ENCODE data around the gene RGL3. TPM values are rescaled to one million over a fixed set of nuclear protein-coding genes. Genes with fewer than 3 reads are reported as not detected.
"Not testable (repeated sequence)": the region's sequence is repeated elsewhere in the genome, so short reads cannot be mapped to it uniquely, and the experiment has no call there.

Gene RGL3, protein sequence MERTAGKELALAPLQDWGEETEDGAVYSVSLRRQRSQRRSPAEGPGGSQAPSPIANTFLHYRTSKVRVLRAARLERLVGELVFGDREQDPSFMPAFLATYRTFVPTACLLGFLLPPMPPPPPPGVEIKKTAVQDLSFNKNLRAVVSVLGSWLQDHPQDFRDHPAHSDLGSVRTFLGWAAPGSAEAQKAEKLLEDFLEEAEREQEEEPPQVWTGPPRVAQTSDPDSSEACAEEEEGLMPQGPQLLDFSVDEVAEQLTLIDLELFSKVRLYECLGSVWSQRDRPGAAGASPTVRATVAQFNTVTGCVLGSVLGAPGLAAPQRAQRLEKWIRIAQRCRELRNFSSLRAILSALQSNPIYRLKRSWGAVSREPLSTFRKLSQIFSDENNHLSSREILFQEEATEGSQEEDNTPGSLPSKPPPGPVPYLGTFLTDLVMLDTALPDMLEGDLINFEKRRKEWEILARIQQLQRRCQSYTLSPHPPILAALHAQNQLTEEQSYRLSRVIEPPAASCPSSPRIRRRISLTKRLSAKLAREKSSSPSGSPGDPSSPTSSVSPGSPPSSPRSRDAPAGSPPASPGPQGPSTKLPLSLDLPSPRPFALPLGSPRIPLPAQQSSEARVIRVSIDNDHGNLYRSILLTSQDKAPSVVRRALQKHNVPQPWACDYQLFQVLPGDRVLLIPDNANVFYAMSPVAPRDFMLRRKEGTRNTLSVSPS
- total RNA-seq (1 to 10 TPM; 1.5 to 4.7 TPM), polyA plus RNA-seq (ENCODE audit: insufficient read length in 2 of 2) (1 to 10 TPM; 8.0 to 9.9 TPM)
- long read RNA-seq, donor 1 = 0 reads
- long read RNA-seq, donor 2 = 0 reads
- long read RNA-seq, donor 3 = 0 reads
- long read RNA-seq, donor 4, partial matches to known transcripts = 212 of 234 reads
- long read RNA-seq, donor 4, other reads (novel, unspliced or antisense) = 20 of 234 reads

DNA sequence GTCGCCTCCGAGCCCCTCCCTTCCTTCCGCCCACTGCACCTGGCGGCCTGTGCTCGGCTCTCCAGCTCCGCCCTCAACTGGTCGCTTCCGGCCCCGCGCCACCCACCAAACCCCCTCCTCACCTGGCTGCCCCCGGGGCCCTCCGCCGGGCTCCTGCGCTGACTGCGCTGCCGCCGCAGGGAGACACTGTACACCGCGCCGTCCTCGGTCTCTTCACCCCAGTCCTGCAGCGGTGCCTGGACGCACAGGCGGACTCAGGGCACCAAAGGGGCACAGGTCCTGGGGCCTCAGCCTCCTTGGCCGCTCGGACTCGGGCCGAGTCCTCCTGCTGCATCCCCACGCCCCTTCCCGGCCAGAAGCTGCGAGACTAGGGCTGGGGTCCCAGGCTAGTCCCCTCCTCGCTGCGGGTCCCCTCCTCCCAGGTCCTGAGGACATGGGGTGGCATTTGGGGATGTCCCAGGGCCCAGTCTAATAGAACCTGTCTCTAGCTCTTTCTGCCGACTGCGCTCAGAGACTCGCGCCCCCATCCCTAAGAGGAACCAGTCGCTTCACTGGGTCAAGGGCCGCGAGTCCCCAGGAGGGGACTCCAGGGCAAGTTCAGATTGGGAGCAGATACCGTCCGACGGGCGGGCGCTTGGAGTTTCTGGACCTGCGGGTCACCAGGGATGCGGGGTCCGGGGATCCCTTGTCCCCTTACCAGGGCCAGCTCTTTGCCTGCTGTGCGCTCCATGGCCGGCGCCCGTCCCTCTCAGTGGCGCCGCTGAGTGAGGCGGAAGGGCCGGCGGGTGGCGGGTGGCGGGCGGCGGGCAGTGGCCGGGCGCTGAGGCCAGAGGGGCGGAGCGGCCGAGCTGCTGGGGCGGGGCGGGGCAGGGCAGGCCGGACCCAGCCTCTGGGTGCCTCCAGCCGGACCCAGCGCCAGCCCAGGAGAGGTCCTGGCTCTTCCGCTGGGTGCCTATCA, at the start of gene RGL3:
Gene RGL3, minus strand, starts transcription at position 766 of the 958 bp plus-strand sequence. Its CDS starts 36 bp downstream, at position 730.
- WGBS (ENCODE audit: insufficient coverage) = 2% methylated on average over 72 of the region's 72 CpGs
- H3K4me1 ChIP-seq (ENCODE audit: control insufficient read depth, insufficient read depth, low read length) = peaks cover 39% of the 10 kb centered on the region
- peak within 1 kb of the TSS; percentile 4 for H3K4me3 ChIP-seq (ENCODE audit: low read depth, low read length)
- no peaks in the 10 kb centered on the region for H3K9me3 ChIP-seq (ENCODE audit: control insufficient read depth, insufficient read depth, low read length)
- no peak within 1 kb of the TSS for H3K27ac ChIP-seq (ENCODE audit: low read depth, low read length)
- DNase-seq (ENCODE audit: low read depth in 4 of 6, low spot score in 6 of 6) = no peak
- H3K27me3 ChIP-seq (ENCODE audit: control insufficient read depth, insufficient read depth, low read length) = peaks cover 73% of the 10 kb centered on the region
- H3K36me3 ChIP-seq (ENCODE audit: control insufficient read depth, insufficient read depth, low read length) = peaks cover 6% of the 10 kb centered on the region

DNA sequence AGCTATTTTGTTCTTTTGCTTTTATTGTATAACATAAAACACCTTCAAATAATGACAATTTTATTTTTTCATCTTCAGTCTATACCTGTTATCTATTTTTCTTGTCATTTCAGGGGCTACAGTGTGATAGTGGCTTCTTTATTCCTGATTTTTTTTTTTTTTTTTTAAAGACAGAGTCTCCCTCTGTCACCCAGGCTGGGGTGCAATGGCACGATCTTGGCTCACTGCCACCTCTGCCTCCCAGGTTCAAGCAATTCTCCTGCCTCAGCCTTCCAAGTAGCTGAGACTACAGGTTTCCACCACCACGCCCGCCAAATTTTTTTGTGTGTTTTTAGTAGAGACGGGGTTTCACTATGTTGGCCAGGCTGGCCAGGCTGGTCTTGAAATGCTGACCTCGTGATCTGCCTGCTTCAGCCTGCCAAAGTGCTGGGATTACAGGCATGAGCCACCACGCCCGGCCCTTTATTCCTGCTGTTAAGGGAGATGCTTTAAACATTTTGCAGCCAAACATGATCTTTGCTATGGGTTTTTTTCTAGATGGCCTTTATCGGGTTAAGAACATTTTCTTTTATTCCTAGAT, 49.2 kb upstream of the RGL3 start:
- not testable (repeated sequence) for H3K9me3 ChIP-seq (ENCODE audit: control insufficient read depth, insufficient read depth, low read length); H3K4me3 ChIP-seq (ENCODE audit: low read depth, low read length); H3K27me3 ChIP-seq (ENCODE audit: control insufficient read depth, insufficient read depth, low read length); H3K4me1 ChIP-seq (ENCODE audit: control insufficient read depth, insufficient read depth, low read length); DNase-seq (ENCODE audit: low read depth in 4 of 6, low spot score in 6 of 6); H3K27ac ChIP-seq (ENCODE audit: low read depth, low read length)
- H3K36me3 ChIP-seq (ENCODE audit: control insufficient read depth, insufficient read depth, low read length) = peaks cover 57% of the 10 kb centered on the region
- 63% methylated on average over 1 of the region's 8 CpGs for WGBS (ENCODE audit: insufficient coverage)

DNA sequence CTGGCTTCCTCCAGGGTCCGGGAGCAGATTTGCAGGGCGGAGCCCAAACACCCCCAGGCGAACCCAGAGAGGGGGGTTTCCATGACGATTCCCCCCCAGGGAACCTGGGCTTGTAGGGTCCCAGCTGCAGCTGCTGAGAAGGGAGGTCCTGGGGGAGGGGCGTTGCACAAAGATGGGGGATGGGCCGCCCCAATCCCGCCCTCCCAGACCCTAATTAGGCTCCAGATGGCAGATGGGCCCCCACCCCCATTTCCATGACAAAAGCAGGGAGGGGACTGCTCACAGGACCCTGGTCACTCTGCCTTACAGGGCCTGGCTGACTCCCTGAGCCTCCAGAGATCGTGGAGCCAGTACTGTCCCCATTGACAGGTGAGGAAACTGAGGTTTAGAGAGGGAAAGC, 46.5 kb upstream of the RGL3 start:
- Histone ChIP-seq H3K9me3 (ENCODE audit: control insufficient read depth, insufficient read depth, low read length) (no peaks in the 10 kb centered on the region), H3K27me3 (ENCODE audit: control insufficient read depth, insufficient read depth, low read length) (no peaks in the 10 kb centered on the region), H3K27ac (ENCODE audit: low read depth, low read length) (no peak overlapping the region), H3K4me1 (ENCODE audit: control insufficient read depth, insufficient read depth, low read length) (peaks cover 3% of the 10 kb centered on the region), H3K4me3 (ENCODE audit: low read depth, low read length) (no peak overlapping the region), H3K36me3 (ENCODE audit: control insufficient read depth, insufficient read depth, low read length) (peaks cover 75% of the 10 kb centered on the region)
- WGBS (ENCODE audit: insufficient coverage) = 34% methylated on average over 5 of the region's 8 CpGs
- no peak for DNase-seq (ENCODE audit: low read depth in 4 of 6, low spot score in 6 of 6)

DNA sequence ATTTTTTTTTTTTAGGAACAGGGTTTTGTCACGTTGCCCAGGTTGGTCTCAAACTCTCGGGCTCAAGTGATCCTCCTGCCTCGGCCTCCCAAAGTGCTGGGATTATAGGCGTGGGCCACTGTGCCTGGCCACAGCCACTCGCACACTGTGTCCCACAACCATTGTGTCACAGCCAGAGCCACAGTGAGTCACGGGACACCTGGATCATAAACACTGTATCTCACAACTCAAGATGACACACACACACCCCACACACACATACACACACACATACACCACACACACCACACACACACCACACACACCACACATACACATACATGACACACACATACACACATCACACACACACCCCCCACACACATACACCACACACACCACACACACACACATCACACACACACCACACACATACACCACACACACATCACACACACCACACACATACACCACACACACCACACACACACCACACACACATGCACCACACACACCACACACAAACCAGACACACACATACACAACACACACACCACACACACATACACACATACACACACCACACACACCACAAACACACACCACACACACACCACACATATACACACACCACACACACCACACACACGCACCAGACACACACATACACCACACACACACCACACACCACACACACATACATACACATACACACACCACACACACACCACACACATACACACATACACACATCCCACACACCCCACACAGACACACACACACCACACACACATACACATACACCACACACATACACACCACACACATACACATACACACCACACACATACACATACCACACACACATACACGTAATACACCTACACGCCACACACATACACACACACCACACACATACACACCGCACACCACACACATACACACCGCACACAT, 45.5 kb upstream of the RGL3 start:
- WGBS (ENCODE audit: insufficient coverage) = 91% methylated on average over 11 of the region's 11 CpGs
- H3K36me3 ChIP-seq (ENCODE audit: control insufficient read depth, insufficient read depth, low read length) = peaks cover 78% of the 10 kb centered on the region
- peaks cover 3% of the 10 kb centered on the region for H3K4me1 ChIP-seq (ENCODE audit: control insufficient read depth, insufficient read depth, low read length)
- DNase-seq (ENCODE audit: low read depth in 4 of 6, low spot score in 6 of 6) = no peak
- no peaks in the 10 kb centered on the region for H3K9me3 ChIP-seq (ENCODE audit: control insufficient read depth, insufficient read depth, low read length)
- no peaks in the 10 kb centered on the region for H3K27me3 ChIP-seq (ENCODE audit: control insufficient read depth, insufficient read depth, low read length)
- no peak overlapping the region for H3K4me3 ChIP-seq (ENCODE audit: low read depth, low read length)
- H3K27ac ChIP-seq (ENCODE audit: low read depth, low read length) = no peak overlapping the region

DNA sequence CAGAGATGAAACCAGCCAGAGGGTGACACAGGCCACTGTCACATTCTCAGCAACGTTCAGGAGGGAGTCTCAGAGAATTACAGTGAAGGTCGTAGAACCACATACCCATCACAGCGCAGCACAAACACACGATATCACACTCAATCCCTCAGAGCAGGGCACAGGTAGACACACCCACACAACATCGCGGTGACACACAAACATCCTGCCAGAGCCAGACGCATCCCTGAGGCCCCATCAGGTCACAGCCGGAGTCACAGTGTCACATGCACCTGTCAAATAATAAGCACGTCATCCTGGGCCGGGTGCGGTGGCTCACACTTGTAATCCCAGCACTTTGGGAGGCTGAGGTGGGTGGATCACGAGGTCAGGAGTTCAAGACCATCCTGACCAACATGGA, 44.3 kb upstream of the RGL3 start:
- Histone ChIP-seq H3K4me3 (ENCODE audit: low read depth, low read length) (no peak overlapping the region), H3K9me3 (ENCODE audit: control insufficient read depth, insufficient read depth, low read length) (no peaks in the 10 kb centered on the region), H3K36me3 (ENCODE audit: control insufficient read depth, insufficient read depth, low read length) (peaks cover 84% of the 10 kb centered on the region), H3K4me1 (ENCODE audit: control insufficient read depth, insufficient read depth, low read length) (peaks cover under 1% of the 10 kb centered on the region), H3K27ac (ENCODE audit: low read depth, low read length) (no peak overlapping the region), H3K27me3 (ENCODE audit: control insufficient read depth, insufficient read depth, low read length) (no peaks in the 10 kb centered on the region)
- 70% methylated on average over 12 of the region's 12 CpGs for WGBS (ENCODE audit: insufficient coverage)
- no peak for DNase-seq (ENCODE audit: low read depth in 4 of 6, low spot score in 6 of 6)

DNA sequence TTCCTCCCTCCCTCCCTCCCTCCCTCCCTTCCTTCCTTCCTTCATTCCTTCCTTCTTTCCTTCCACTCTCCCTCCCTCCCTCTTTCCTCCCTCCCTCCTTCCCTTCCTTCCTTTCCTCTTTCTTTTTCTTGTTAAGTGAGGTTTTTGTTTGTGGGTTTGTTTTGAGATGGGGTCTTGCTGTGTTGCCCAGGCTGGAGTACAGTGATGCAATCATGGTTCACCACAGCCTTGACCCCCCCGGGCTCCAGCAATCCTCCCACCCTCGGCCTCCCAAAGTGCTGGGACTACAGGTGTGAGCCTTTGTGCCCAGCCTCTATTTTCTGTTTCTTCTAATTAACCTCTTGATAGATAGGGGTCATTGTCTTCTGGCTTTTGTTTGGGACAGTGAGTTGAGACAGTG, 42.3 kb upstream of the RGL3 start:
- no peaks in the 10 kb centered on the region for H3K27me3 ChIP-seq (ENCODE audit: control insufficient read depth, insufficient read depth, low read length)
- H3K4me1 ChIP-seq (ENCODE audit: control insufficient read depth, insufficient read depth, low read length) = peaks cover 12% of the 10 kb centered on the region
- peaks cover 94% of the 10 kb centered on the region for H3K36me3 ChIP-seq (ENCODE audit: control insufficient read depth, insufficient read depth, low read length)
- H3K27ac ChIP-seq (ENCODE audit: low read depth, low read length) = no peak overlapping the region
- no peaks in the 10 kb centered on the region for H3K9me3 ChIP-seq (ENCODE audit: control insufficient read depth, insufficient read depth, low read length)
- DNase-seq (ENCODE audit: low read depth in 4 of 6, low spot score in 6 of 6) = no peak
- WGBS (ENCODE audit: insufficient coverage) = 100% methylated on average over 1 of the region's 2 CpGs
- no peak overlapping the region for H3K4me3 ChIP-seq (ENCODE audit: low read depth, low read length)

DNA sequence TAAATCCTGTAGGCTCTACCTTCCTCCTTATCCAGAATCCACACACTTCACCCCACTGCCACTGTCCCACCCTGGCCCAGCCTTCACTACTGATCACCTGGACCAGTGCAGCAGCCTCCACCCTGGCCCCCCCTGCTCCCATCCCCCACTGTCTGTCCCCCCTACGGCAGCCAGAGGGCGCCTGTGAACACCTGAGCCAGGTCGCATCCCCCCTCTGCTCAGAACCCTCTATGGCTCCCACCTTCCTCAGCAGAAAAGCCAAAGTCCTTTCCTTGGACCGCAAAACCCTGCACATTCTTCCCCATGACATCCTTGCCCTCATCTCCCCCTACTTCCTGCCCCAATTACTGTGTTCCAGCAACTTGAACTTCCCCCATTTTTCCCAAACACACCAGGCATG, 41.1 kb upstream of the RGL3 start:
- H3K36me3 ChIP-seq (ENCODE audit: control insufficient read depth, insufficient read depth, low read length) = peaks cover 92% of the 10 kb centered on the region
- no peak overlapping the region for H3K4me3 ChIP-seq (ENCODE audit: low read depth, low read length)
- 77% methylated on average over 4 of the region's 4 CpGs for WGBS (ENCODE audit: insufficient coverage)
- H3K9me3 ChIP-seq (ENCODE audit: control insufficient read depth, insufficient read depth, low read length) = no peaks in the 10 kb centered on the region
- H3K4me1 ChIP-seq (ENCODE audit: control insufficient read depth, insufficient read depth, low read length) = peaks cover 12% of the 10 kb centered on the region
- no peak for DNase-seq (ENCODE audit: low read depth in 4 of 6, low spot score in 6 of 6)
- H3K27me3 ChIP-seq (ENCODE audit: control insufficient read depth, insufficient read depth, low read length) = no peaks in the 10 kb centered on the region
- H3K27ac ChIP-seq (ENCODE audit: low read depth, low read length) = no peak overlapping the region

DNA sequence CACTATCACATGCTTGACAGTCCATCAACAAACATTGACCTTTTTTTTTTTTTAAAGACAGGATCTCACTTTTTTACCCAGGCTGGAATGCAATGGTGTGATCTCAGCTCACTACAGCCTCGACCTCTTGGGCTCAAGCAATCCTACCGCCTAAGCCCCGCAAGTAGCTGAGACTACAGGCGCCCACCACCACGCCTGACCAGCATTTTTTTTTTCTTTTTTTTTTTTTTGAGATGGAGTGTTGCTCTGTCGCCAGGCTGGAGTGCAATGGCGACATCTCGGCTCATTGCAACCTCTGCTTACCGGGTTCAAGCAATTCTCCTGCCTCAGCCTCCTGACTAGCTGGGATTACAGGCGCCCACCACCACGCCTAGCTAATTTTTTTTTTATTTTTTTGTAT, 39.8 kb upstream of the RGL3 start:
- not testable (repeated sequence) for H3K27ac ChIP-seq (ENCODE audit: low read depth, low read length); H3K4me3 ChIP-seq (ENCODE audit: low read depth, low read length); DNase-seq (ENCODE audit: low read depth in 4 of 6, low spot score in 6 of 6); H3K9me3 ChIP-seq (ENCODE audit: control insufficient read depth, insufficient read depth, low read length); H3K27me3 ChIP-seq (ENCODE audit: control insufficient read depth, insufficient read depth, low read length)
- Histone ChIP-seq H3K36me3 (ENCODE audit: control insufficient read depth, insufficient read depth, low read length) (peaks cover 92% of the 10 kb centered on the region), H3K4me1 (ENCODE audit: control insufficient read depth, insufficient read depth, low read length) (peaks cover 12% of the 10 kb centered on the region)
- 59% methylated on average over 2 of the region's 11 CpGs for WGBS (ENCODE audit: insufficient coverage)
